ENCODE data around the gene ALG3.

Gene ALG3

DNA sequence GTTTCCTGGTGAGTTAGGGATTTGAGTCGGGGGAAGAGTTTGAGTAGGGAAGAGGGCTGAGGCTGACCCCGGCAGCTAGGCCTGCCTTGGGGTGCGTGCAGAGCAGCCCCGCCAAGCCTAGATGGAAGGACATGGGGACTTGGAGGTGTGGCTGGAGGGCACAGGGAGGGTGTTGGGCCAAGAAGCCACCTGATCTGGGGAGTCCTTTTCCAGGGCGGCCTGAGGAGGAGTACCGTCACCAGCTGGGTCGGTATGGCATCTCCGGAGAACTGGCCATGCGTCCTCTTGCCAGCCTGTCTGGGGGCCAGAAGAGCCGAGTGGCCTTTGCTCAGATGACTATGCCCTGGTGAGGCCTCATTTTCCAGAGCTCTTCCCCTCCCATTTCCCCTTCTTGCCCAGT lies 55.9 kb downstream of the ALG3 start:
- no peak for DNase-seq (ENCODE audit: low spot score)
